Fibroblast of skin of right quadriceps (primary cell): ENCODE results near the gene PDE2A.
"Not testable (repeated sequence)": the region's sequence is repeated elsewhere in the genome, so short reads cannot be mapped to it uniquely, and the experiment has no call there.

ENCODE experiments used
- DNase-seq: peaks from one replicate; pipeline ENCODE4 v3.0.0-alpha.2; 2013

PDE2A gene

GRCh38 chr11:72573855-72574445 lies 100.3 kb downstream of the PDE2A start:
- no peak for DNase-seq

- DNase-seq: peak; percentile 13
These were observed 101.0 kb downstream of the PDE2A start for GRCh38 chr11:72573072-72573854.

- DNase-seq: not testable (repeated sequence)
These were observed 101.7 kb downstream of the PDE2A start for GRCh38 chr11:72572540-72572939.

- DNase-seq: no peak
These were observed 103.1 kb downstream of the PDE2A start for GRCh38 chr11:72570893-72571661.

- peak; percentile 63 for DNase-seq
These were observed 104.0 kb downstream of the PDE2A start for GRCh38 chr11:72569966-72570892.

- no peak for DNase-seq
These were observed 105.4 kb downstream of the PDE2A start for GRCh38 chr11:72568861-72569260.

GRCh38 chr11:72562431-72562830 lies 111.8 kb downstream of the PDE2A start:
- no peak for DNase-seq

- DNase-seq: no peak
These were observed 112.4 kb downstream of the PDE2A start for GRCh38 chr11:72561856-72562255.

- not testable (repeated sequence) for DNase-seq
These were observed 113.4 kb downstream of the PDE2A start for GRCh38 chr11:72560864-72561263.

- no peak for DNase-seq
These were observed 117.8 kb downstream of the PDE2A start for GRCh38 chr11:72556433-72556832.

- not testable (repeated sequence) for DNase-seq
These were observed 119.2 kb downstream of the PDE2A start for GRCh38 chr11:72555014-72555522.

- DNase-seq: no peak
These were observed 120.5 kb downstream of the PDE2A start for GRCh38 chr11:72553706-72554105.

GRCh38 chr11:72552399-72552910 lies 121.8 kb downstream of the PDE2A start:
- DNase-seq: no peak

- no peak for DNase-seq
These were observed 122.7 kb downstream of the PDE2A start for GRCh38 chr11:72551571-72551970.

- peak; percentile 18 for DNase-seq
These were observed 125.8 kb downstream of the PDE2A start for GRCh38 chr11:72548463-72548862.

- no peak for DNase-seq
These were observed 127.4 kb downstream of the PDE2A start for GRCh38 chr11:72546866-72547265.

GRCh38 chr11:72544589-72544988 lies 129.6 kb downstream of the PDE2A start:
- DNase-seq: no peak

GRCh38 chr11:72543849-72544542 lies 130.2 kb downstream of the PDE2A start:
- no peak for DNase-seq

GRCh38 chr11:72541257-72541974 lies 132.8 kb downstream of the PDE2A start:
- DNase-seq: no peak

- no peak for DNase-seq
These were observed 137.2 kb downstream of the PDE2A start for GRCh38 chr11:72537051-72537450.

GRCh38 chr11:72535194-72535547 lies 139.1 kb downstream of the PDE2A start:
- no peak for DNase-seq
